ENCODE data around the gene ACOX3.

GRCh38 chr4:8378101-8378724, 62.3 kb downstream of the ACOX3 start:
- TF ChIP-seq CTCF (IDR thresholded peaks at IDR 0.05) (no peak), POLR2A (IDR thresholded peaks at IDR 0.05) (no peak), EP300 (IDR thresholded peaks at IDR 0.05) (no peak)
